Left hindlimb (tissue), 1 donor: ENCODE results near the gene BBS10.
"Not testable (repeated sequence)": the region's sequence is repeated elsewhere in the genome, so short reads cannot be mapped to it uniquely, and the experiment has no call there.

Experiments
- DNase-seq: peaks from one replicate; pipeline ENCODE4 v3.0.0-alpha.2; 2018

Gene BBS10

DNA sequence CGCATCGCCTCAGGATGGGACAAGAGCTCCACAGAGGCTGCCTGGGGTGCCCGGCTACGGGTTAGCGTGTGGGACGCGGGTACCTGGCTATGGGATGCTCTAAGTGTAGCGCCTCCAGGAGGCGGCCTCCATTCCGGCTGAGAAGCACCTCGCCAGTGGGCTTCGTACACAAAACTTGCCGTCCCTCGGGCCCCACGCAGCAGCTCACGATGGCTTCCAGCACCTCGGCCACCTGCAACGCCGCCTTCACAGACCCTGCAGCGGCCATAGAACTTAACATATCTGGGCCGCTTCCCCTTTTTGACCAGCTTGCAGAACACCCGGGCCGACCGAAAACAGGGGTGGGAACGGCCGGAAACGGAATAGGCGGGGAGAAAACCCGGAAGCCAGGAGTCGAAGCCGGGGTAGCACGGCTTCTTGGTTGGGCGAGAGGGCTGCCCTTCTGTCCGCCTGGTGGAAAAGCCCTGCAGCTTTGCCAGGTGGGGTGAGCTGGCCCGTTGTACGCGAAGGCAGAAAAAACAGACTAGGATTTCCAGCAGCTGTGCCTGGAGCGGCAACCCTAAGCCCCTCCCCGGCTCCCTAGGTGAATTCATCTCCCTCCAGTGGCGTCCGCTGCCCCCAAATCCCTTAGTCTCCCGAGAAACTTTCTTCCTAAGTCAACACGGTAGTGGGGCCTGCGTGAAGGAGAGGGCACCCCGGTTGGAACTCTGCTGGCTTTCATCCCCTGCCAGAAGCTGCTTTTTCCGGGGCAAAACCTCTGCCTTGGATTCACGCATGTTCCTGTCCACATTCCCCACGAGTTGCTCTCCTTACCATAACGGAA, at the start of gene BBS10:
Gene BBS10 (minus strand): TSS at position 337 of the 823 bp plus-strand sequence. CDS start 57 bp downstream, at position 280.
- peak; percentile 95 for DNase-seq

GRCh38 chr12:76391461-76391860, 43.2 kb upstream of the BBS10 start:
- no peak for DNase-seq

DNA sequence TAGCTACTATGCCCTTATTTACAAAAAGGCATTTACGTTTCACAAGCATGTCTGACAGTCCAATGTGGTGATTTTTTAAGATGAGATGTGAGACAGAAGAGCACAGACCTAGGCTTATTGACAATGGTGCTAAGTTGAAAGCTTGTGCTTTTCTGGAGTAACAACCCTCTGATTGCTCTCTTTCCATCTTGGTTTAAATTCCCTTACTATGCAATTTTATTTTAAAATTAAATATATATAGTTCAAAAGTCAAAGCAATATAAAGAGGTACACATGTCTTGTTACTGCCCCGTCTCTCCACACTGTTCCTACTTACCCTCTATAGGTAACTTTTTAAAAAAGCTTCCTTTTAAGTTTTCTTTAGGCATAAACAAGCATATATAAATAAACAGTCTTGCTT, 39.4 kb upstream of the BBS10 start:
- DNase-seq = no peak

- DNase-seq = no peak
Measured at GRCh38 chr12:76384560-76384959, 36.3 kb upstream of the BBS10 start.

- DNase-seq = no peak
Measured at GRCh38 chr12:76383988-76384387, 35.8 kb upstream of the BBS10 start.

- DNase-seq = no peak
Measured at GRCh38 chr12:76379261-76379660, 31.0 kb upstream of the BBS10 start.

DNA sequence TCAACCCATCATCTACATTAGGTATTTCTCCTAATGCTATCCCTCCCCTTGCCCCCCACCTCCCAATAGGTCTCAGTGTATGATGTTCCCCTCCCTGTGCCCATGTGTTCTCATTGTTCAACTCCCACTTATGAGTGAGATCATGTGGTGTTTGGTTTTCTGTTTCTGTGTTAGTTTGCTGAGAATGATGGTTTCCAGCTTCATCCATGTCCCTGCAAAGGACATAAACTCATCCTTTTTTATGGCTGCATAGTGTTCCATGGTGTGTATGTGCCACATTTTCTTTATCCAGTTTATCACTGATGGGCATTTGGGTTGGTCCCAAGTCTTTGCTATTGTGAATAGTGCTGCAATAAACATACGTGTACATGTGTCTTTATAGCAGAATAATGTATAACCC, 28.7 kb upstream of the BBS10 start:
- not testable (repeated sequence) for DNase-seq

DNA sequence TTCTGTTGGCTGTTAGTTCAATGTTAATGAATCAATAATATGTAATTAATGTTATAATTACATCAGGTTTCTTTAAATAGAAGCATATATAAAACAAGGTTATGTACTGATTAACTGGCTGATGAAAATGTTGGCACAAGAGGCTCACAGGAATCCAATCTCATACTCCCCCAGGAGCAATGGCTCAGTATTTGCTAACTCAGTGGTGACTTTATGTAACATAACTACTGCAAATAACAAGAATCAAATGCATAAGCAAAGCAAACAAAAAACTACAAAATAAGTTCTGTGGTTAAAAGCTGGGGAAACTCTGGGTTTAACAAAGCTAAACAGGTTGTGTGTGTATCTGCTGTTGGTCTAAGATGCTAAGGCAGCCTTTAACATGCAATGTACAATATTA, 27.7 kb upstream of the BBS10 start:
- DNase-seq = no peak

DNA sequence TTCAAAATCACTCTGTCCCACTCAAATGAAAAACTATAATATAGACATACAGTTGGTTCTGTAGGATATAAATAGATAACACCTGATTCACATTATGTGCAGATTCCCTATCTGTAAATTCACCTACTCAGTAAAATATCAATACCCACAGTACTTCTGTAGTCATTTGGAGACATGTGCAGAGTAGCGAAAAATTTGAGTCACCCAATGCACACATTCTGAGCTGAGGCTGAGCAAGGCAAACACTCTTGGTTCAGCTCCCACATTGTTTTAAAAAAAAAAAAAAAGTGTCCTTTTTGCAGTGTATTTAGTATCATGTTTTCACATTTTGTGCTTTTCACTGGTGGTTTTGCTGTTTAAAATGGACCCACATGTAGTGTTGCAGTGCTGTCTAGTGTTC, 27.3 kb upstream of the BBS10 start:
- no peak for DNase-seq

- DNase-seq = no peak
Measured at GRCh38 chr12:76374386-76375020, 26.3 kb upstream of the BBS10 start.

GRCh38 chr12:76368230-76368629, 20.0 kb upstream of the BBS10 start:
- no peak for DNase-seq

- DNase-seq = no peak
Measured at GRCh38 chr12:76366163-76366562, 17.9 kb upstream of the BBS10 start.

DNA sequence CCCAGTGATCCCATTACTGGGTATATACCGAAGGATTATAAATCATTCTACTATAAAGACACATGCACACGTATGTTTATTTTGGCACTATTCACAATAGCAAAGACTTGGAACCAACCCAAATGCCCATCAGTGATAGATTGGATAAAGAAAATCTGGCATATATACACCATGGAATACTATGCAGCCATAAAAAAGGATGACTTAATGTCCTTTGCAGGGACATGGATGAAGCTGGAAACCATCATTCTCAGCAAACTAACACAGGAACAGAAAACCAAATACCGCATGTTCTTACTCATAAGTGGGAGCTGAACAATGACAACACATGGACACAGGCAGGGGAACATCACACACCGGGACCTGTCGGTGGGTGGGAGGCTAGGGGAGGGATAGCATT, 15.9 kb upstream of the BBS10 start:
- not testable (repeated sequence) for DNase-seq

DNA sequence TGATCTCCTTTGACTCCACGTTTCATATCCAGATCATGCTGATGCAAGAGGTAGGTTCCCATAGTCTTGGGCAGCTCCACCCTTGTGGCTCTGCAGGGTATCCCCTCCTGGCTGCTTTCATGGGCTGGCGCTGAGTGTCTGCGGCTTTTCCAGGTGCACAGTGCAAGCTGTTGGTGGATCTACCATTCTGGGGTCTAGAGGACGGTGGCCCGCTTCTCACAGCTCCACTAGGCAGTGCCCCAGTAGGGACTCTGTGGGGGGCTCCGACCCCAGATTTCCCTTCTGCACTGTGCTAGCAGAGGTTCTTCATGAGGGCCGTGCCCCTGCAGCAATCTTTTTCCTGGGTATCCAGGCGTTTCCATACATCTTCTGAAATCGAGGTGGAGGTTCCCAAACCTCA, 12.1 kb upstream of the BBS10 start:
- no peak for DNase-seq

- no peak for DNase-seq
Measured at GRCh38 chr12:76356071-76356470, 7.9 kb upstream of the BBS10 start.

GRCh38 chr12:76346798-76347420, 1.3 kb downstream of the BBS10 start:
- no peak for DNase-seq

DNA sequence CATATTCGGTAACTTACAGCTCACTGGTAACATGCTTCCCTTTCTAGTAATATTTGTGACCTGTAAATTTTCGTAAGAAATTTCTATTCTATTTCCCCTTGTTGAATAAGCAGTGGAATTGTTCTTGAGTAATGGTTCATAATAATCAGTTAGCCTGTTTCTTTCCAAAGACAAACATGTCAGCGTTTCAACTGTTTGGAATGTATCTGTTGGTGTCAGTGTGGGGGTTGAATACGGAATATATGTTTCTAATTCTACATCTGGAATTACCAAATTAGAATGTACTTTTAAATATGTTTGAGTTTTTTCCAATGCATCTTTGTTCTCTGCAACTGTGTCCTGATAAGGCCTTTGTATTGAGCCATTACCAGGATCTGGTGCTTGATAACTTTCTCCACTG, 2.0 kb downstream of the BBS10 start:
- DNase-seq = no peak

GRCh38 chr12:76345569-76345968, 2.6 kb downstream of the BBS10 start:
- no peak for DNase-seq

DNA sequence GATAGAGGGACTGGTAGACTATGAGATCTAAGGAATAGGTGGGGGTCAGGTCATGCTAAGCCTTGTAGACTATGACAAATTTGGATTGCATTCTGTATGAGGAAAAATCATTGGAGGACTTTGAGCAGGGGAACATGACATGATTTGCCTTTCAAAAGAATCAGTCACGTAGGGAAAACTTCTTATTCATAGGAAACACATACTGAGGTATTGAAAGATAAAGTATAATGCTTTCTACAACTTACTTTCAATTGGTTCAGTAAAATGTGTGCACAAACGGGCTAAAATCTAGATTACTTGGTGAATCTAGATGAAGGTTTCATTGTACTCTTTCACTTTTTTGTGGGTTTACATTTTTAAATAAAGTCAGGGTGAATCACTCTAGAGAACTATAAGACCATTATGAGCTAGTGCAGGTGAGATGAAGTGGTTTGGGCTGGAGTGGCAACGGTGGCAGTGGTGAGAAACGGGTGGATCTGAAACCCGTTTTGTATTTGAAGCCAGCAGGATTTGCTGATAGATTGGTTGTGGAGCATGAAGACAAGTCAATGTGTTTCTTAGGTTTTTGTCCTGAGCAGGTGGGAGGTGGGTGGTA, 6.7 kb downstream of the BBS10 start:
- DNase-seq = no peak

DNA sequence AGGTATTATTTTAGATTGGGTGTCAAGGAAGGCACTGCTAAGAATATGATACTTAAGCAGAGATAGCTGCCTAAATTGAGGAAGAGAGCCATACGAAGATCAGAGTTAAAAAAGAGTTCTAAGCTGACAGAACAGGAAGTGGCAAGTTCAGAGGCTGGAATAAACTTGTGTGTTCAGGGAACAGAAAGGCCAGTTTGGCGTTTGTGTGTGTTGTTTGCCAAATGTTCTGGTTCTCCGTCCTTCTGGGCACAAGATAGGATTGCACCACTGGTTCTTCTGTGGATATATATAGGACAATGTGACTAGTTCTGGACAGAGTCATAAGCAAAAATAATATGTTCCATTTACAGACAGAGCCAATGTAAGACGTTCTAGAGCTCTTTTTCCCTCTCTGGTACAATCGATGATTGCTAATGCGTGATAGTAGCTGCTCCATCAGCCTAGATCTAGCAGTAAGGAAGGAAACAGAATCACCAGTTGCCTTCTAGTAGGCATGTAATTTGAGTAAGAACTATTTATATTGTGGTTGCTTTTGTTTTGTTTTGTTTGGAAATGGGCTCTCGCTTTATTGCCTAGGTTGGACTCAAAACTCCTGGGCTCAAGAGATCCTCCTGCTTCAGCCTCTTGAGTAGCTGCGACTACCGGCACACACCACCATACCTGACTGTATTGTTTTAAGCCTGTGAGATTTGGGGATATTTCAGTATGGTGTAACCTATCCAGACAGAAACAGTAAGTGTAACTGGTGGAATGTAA, 7.4 kb downstream of the BBS10 start:
- no peak for DNase-seq

- DNase-seq = no peak
Measured at GRCh38 chr12:76337583-76337982, 10.6 kb downstream of the BBS10 start.

DNA sequence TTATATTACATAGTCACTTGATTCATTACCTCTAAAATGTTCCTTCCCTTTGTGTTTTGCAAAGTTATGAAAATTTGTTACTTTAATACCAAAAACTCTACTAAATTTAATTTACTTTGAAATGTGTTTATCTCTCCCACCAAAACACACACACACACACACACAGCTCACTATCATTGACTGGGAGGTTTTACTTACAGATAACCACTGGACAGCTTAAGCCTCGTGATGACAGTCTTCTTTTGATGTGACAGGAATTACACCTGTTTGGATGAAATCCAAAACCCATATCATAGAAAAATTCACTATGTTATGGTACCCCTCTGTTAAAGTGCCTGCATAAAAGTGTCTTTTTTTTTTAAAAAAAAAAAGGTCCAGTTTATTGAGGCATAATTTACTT, 15.6 kb downstream of the BBS10 start:
- no peak for DNase-seq

DNA sequence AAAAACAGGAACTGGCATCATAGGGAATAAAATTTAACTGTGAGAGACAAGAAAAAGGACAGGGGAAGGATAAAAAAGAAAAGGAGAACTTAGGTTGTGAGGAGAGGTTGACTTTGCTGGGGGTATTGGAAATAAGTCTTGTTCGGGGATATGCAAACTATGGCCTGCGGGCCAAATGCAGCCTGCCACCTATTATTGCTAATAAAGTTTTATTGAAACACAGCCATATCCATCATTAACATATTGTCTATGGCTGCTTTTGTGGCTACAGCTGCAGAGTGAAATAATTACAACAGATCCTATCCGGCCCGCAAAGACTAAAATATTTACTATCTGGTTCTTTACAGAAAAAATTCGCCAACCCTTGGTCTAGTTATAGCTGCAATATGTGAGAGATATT, 18.6 kb downstream of the BBS10 start:
- no peak for DNase-seq
